ENCODE results near the gene ABCA6.

ABCA6 gene

GRCh38 chr17:69060822-69061221, 80.9 kb downstream of the ABCA6 start, which contains the start of gene ABCA9 (continued):
- TF ChIP-seq ZNF600 (tag by site-specific recombination; IDR thresholded peaks at IDR 0.05) (no peak), ZNF223 (tag by site-specific recombination; IDR thresholded peaks at IDR 0.05) (no peak), ZNF707 (tag by site-specific recombination; IDR thresholded peaks at IDR 0.05) (no peak), ZNF24 (tag by site-specific recombination; IDR thresholded peaks at IDR 0.05) (no peak), ZNF521 (tag by site-specific recombination; IDR thresholded peaks at IDR 0.05) (no peak), ZNF596 (tag by site-specific recombination; IDR thresholded peaks at IDR 0.05) (no peak)

GRCh38 chr17:69059458-69060175, 82.1 kb downstream of the ABCA6 start:
- POLR2A ChIA-PET = no interaction called here
- H3K4me3 ChIP-seq (ENCODE audit: low read depth, low read length) = no peak overlapping the region
- no peaks in the 10 kb centered on the region for H3K9me3 ChIP-seq (ENCODE audit: control insufficient read depth, insufficient read depth, low read depth, low read length)
- TF ChIP-seq ZNF501 (tag by site-specific recombination; IDR thresholded peaks at IDR 0.05) = no peak
- TF ChIP-seq ZNF585B (tag by site-specific recombination; IDR thresholded peaks at IDR 0.05) = no peak
- TF ChIP-seq GLIS2 (tag by site-specific recombination; IDR thresholded peaks at IDR 0.05) = no peak
- no peak for TF ChIP-seq ZNF18 (tag by site-specific recombination; IDR thresholded peaks at IDR 0.05)
- TF ChIP-seq ZNF514 (tag by site-specific recombination; IDR thresholded peaks at IDR 0.05) = no peak
- no peaks in the 10 kb centered on the region for H3K4me1 ChIP-seq (ENCODE audit: control insufficient read depth, insufficient read depth, low read length)
- no peak overlapping the region for H3K27ac ChIP-seq (ENCODE audit: extremely low read depth, low read depth, low read length)
- H3K36me3 ChIP-seq (ENCODE audit: control insufficient read depth in 2 of 2, insufficient read depth in 1 of 2, low read length in 2 of 2) = no peaks in the 10 kb centered on the region
- CTCF ChIA-PET = interaction anchor here (1.5 kb wide), 1 partner anchor 9 kb away, joined by 4 read pairs; no protein-coding TSS in a partner anchor

GRCh38 chr17:69058165-69058564, 83.5 kb downstream of the ABCA6 start:
- no peaks in the 10 kb centered on the region for H3K4me1 ChIP-seq (ENCODE audit: control insufficient read depth, insufficient read depth, low read length)
- no peak overlapping the region for H3K4me3 ChIP-seq (ENCODE audit: low read depth, low read length)
- no peak overlapping the region for H3K27ac ChIP-seq (ENCODE audit: extremely low read depth, low read depth, low read length)
- CTCF ChIA-PET = interaction anchor here (0.6 to 0.8 kb wide), 3 partner anchors 13 to 287 kb away, joined by 3 read pairs; no protein-coding TSS in a partner anchor
- TF ChIP-seq ZNF654 (tag by site-specific recombination; IDR thresholded peaks at IDR 0.05; ENCODE audit: low read depth) (0 out of 2 replicates have a peak, but pooled peaks have one; percentile 12), ZNF510 (tag by site-specific recombination; IDR thresholded peaks at IDR 0.05; ENCODE audit: insufficient replicate concordance) (no peak)
- no peaks in the 10 kb centered on the region for H3K36me3 ChIP-seq (ENCODE audit: control insufficient read depth in 2 of 2, insufficient read depth in 1 of 2, low read length in 2 of 2)
- POLR2A ChIA-PET = no interaction called here
- H3K9me3 ChIP-seq (ENCODE audit: control insufficient read depth, insufficient read depth, low read depth, low read length) = no peaks in the 10 kb centered on the region

- Histone ChIP-seq H3K27ac (ENCODE audit: extremely low read depth, low read depth, low read length) (no peak overlapping the region), H3K9me3 (ENCODE audit: control insufficient read depth, insufficient read depth, low read depth, low read length) (no peaks in the 10 kb centered on the region), H3K36me3 (ENCODE audit: control insufficient read depth in 2 of 2, insufficient read depth in 1 of 2, low read length in 2 of 2) (no peaks in the 10 kb centered on the region), H3K4me3 (ENCODE audit: low read depth, low read length) (no peak overlapping the region), H3K4me1 (ENCODE audit: control insufficient read depth, insufficient read depth, low read length) (no peaks in the 10 kb centered on the region)
- CTCF ChIA-PET = interaction anchor here (0.6 to 0.8 kb wide), 2 partner anchors 68 to 262 kb away, joined by 3 to 4 read pairs; no protein-coding TSS in a partner anchor
- POLR2A ChIA-PET = no interaction called here
- TF ChIP-seq ZNF138 (tag by site-specific recombination; IDR thresholded peaks at IDR 0.05; ENCODE audit: borderline replicate concordance) (no peak), ZNF660 (tag by site-specific recombination; IDR thresholded peaks at IDR 0.05) (no peak), ZSCAN16 (tag by site-specific recombination; IDR thresholded peaks at IDR 0.05) (no peak), ZNF148 (tag by site-specific recombination; IDR thresholded peaks at IDR 0.05; ENCODE audit: borderline replicate concordance) (no peak), ZNF571 (tag by site-specific recombination; IDR thresholded peaks at IDR 0.05) (no peak), ZSCAN5A (tag by site-specific recombination; IDR thresholded peaks at IDR 0.05) (no peak), ZNF692 (tag by site-specific recombination; IDR thresholded peaks at IDR 0.05) (no peak), ZNF488 (tag by site-specific recombination; IDR thresholded peaks at IDR 0.05) (no peak)
Measured at GRCh38 chr17:69057280-69057679, 84.4 kb downstream of the ABCA6 start.
